Sciatic nerve (tissue), 2 donors: ENCODE data around the gene CDC42BPG. TPM values are rescaled to one million over a fixed set of nuclear protein-coding genes. Genes with fewer than 3 reads are reported as not detected.

Source experiments
- ATAC-seq: fragments of 200-7000 bp; cut with Tn5 transposase; one replicate; pipeline ENCODE4 v1.9.1; 2020; ENCODE audit warnings: mild to moderate bottlenecking, moderate library complexity
- DNase-seq: peaks from one replicate; pipeline ENCODE4 v3.0.0-alpha.2; 2020; ENCODE audit warnings: low spot score
- intact Hi-C: fragments of 100-400 bp; cut with DNase I; formaldehyde crosslinking; loops from one replicate; pipeline ENCODE4 v1.14.2; 2022
- total RNA-seq: library from RNA; stranded (reverse); fragmentation: NEBNext Ultra II Directional; extraction: Animal tissue kit (Norgen Biotek cat#: 25700); gene quantifications from one replicate; pipeline ENCODE4 v1.2.1, GENCODE V29; 2021
- donor health status: DM: no; HTN: no; CAD: no.
- donor health status: DM: no; HTN: no; CAD: no.

Gene CDC42BPG
- total RNA-seq, 1 donor from 2014 or later = 0.58 TPM

DNA sequence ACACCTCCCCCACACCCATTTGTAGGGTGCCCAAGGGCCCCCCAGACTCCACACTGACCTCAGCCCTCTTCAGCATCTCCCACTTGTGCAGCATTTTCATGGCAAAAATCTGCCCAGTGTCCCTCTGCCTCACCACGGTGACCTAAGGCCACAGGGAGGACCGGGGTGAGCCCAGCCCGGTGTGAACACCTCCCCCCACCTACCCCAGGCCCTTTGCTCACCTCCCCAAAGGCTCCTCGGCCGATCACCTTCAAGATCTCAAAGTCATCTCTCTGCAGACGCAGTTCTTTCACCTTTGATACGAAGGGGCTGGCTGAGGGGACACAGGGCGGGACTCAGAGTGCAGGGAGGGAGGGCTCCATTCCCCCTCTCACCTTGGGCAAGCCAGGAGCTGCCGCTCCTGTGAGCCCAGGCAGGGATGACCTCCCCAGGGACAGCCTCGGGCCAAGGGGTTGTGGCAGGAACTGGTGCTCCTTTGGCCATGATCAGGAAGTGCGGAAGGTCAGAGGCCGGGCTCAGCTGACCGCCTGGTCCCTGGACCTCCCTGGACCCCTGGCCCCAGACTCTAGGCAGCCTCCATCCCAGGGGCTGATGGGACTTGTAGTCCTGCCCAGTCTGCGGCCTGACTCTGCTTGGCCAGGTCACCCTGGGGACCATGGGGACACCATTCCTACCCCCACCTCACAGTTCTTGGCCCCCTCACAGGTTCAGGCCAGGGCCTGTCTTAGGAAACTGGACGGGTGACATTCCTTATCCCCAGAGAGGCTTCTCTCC is 2.7 kb downstream of the CDC42BPG start:
- no peak for ATAC-seq
- intact Hi-C loops = no loop called here
- DNase-seq = no peak

DNA sequence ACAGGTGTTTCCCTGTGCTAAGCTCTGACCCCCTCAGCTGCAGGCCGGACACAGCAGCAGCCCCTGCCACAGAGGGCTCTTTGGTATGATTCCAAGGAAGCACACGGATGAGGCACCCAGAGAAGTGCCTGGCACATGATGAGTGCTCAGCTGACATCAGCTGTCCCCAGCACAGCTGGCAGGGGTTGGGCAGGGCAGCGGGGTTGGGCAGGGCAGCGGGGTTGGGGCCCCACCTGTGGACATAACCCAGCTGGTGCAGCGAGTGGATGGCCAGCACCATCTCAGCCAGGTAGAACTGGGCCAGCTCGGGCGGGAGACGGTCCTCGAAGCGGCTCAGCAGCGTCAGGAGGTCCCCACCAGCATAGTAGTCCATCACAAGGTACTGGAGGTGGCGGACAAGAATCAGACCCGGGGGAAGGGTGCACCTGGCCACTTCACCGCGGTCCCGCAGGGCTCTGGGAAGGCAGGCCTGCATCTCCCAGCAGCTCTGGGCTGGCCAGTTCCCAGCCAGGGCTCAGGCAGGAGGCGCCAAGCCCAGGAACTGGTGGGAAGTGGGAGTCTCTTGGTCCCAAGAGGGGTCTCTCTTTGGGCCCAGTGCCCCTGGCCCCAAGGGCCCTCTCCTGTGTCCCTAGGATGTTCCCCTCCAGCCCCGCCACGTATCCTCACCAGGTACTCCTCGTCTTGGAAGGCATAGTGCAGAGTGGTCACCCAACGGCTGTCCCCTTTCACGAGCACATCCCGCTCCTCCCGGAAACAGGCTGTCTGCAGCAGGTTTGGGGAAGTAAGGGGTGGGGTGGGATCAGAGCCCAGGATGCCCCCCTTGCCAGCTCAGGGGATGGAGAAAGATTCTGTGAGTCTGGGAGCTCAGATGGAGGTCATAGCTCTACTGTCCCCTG is 4.3 kb downstream of the CDC42BPG start:
- ATAC-seq (no peak), DNase-seq (no peak)
- intact Hi-C loops = no loop called here

DNA sequence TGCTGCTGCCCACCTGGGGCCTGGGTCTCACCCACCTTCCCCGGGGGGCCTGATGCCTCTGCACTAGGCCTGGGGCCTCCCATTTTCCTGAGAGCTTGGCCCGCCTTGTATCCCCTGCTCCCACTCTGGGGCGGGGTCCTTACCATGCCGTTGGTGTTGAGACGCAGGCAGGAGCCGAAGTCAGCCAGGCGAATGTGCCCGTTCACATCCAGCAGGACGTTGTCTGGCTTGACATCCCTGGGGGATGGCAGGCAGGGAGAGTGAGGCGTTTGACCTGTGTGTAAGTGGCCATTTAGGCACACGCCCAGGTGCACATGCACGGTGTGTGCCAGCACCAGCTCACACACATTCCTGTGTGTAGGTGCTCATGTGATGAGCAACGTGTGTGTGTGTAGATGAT is 5.1 kb downstream of the CDC42BPG start:
- intact Hi-C loops = no loop called here
- DNase-seq = no peak
- no peak for ATAC-seq

DNA sequence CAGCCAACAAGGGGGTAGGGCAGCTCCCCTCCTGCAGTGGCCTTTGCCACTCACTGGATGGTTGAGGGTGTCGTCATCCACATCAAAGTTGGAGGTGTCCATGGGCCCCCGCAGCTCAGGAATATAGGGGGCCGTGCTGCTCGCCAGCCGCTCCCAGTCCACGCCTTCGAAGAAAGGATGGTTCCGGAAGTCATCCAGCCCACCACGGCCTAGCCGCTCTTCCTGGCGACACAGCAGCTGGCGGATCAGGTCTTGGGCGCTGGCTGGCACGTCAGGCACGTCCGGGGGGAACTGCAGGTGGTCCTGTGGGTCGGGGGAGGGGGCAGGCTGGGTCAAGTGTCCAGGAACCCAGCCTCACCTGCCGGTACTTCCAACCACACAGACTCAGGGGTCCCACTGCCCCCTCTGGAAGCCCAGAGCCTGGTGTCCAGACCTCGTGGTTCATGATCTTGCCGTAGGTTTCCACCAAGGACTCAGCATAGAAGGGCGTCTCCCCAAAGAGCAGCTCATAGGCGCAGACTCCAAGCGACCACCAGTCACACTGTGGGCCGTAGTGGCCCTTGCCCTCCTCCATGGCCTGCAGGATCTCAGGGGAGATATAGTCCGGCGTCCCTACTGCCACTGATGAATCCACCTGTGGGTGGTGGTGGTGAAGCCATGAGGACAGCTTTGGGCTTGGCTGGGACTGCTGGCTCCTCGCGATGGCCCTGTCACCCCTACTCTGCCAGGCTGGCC is 5.7 kb downstream of the CDC42BPG start:
- intact Hi-C loops = no loop called here
- no peak for ATAC-seq

DNA sequence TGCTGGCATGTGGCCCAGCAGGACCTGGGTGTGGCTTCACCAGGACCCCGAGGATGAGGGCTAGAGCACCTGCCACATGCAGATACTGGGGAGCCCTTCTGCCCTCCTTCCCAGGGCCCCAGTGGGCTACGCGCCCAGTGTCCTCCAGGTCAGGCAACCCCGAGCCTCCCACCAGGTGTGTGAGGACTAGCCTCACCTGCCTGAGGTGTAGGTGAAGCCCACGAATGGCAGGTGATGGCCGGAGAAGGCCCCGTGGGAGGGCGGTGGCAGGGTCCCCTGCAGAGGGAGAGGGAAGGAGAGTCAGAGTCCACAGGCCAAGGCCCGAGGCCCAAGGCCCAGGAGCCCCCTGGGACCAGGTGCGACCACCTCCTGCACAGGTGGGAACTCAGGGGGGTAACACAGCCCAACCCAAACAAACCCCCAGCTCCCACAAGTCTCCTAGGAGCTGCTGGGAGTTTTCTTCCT is 6.5 kb downstream of the CDC42BPG start:
- ATAC-seq (no peak), DNase-seq (no peak)
- intact Hi-C loops = no loop called here

More for the DNA sequence above, 5.7 kb downstream of the CDC42BPG start:
- DNase-seq = no peak

DNA sequence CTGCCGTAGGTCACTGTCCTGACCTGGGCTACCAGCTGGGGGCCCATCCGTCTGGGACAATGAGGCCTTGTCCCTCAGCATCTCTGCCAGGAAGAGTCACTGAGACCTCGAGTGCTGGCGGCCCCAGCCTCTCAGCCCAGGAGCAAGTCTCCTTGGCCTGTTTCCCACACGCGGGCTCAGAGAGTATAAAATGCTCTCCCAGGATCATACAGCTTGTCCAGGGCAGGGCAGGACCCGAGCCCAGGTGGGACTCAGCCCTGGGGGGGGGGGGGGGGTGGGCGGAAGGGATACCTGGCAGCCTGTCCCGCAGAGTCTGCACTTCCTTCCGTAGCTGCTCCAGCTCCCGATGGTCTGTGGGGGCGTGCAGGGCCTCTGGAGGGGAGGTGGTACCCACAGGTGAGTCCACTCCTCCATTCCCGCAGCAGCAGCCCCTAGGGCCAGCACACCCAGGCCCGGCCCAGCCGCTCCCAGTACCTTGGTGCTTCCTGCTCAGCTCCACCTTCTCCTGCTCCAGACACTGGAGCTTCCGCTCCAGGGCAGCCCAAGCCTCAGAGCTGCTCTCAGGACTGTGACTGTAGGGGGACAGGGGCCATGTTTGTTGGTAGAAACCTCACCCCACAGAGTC is 7.9 kb downstream of the CDC42BPG start:
- ATAC-seq = no peak
- intact Hi-C loops = no loop called here
- no peak for DNase-seq

DNA sequence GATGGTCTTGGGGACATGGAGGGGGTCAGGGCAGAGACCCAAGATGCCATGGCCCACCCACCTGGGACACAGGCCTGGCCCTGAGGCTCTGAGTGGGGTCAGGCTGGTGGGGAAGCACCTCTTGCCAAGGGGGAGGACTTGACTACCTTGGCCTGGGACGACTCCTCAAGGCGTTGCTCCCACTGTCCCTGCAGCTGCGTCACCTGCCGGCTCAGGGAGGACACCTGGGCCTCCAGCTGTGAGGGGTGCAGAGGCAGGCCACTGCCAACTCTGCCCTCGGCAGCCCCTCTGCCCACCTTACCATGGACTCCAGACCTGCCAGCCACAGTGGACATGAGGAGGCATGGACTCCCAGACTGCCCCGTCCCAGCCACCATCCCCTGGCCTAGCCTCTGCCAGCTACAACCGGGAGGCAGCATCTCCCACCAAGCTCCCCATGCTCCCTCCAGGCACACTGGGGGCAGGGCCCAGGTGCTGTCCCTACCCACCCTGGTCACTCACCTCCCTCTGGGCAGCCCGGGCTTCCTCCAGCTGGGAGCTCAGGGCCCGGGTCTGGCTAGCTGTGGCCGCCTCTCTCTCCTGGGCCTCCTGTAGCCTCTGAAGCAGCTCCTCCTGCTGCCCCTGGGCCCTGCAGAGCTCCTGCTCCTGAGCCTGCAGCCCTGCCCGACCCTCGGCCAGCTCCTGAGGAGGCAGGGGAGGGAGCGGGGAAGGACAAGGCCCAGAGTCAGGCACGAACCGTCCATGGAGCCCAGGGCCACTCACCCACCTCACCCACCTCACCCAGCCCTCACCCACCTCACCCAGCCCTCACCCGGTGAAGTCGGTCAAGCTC is 8.6 kb downstream of the CDC42BPG start:
- DNase-seq = no peak
- intact Hi-C loops = no loop called here
- no peak for ATAC-seq

DNA sequence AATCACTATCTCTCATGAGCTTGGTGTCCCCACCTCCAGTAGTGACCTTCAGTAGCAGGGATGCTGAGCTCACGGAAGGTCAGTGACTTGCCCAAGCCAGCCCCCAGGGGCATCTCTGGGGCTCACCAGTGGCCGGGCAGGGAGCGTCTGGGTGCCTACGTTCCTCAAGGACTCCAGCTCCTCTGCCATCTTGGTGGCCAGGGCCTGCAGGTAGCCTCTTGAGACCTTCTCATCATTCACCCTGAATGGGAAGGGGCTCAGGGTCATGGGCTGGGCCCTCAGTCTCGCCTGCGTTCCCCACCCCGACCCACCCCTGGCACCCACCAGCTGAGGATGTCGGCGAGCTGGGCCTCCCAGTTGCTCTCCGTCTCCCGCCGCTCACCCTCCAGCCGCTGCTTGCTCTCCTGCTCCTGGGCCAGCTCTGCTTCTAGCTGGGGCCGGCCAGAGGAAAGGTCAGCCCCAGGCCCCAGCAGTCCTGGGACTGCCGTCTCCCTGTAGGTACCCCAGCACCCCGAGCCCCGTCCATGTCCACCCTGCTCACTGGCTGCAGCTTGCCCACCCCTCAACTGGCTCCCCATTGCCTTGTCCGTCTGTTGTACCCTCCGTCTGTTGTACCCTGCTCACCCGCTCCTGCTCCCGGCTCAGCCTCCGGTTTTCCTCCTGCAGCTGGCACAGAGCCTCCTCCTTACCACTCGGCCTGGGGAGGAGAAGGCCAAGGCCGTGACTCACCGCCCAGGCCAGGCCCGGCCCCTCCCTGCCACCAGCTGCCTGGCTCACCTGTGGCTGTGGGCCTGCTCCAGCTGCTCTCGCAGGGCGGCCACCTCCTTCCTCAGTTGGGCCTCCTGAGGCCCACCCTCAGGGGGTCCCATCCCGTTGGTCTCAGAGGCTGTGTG is 9.5 kb downstream of the CDC42BPG start:
- ATAC-seq (no peak), DNase-seq (no peak)
- intact Hi-C loops = no loop called here

DNA sequence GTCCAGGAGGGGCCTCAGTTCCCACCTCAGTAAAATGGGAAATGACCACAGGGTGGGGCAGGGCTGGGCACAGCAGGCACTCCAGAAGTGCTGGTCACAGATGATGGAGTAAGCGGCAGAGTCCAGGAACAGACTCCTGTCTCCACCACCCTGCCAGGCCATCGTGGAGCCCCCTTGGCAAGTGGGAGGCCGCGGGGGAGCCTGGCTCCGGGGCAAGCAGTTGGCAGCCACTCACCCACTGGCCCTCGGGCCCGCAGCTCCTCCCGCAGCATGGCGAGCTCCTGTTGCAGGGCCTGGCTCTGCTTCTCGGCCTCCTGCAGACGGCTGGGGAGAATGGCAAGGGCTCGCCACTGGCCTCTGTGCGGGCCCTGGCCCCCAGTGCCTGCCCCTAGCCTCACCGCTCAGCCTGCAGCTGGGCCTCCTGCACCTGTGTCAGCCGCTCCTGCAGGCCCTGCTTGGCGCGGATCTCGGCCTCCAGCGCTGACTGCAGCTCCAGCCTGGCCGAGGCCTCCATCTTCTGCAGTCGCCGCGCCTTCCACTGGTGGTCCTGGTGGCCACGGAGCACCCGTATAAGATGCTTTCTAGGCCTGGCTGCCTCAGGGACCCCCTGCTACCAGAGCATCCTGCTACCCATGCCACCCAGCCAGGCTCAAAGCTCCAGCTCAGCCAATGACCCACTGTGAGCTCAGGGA is 10.3 kb downstream of the CDC42BPG start:
- intact Hi-C loops = no loop called here
- ATAC-seq = no peak
- DNase-seq = no peak

GRCh38 chr11:64833509-64833908 is 10.9 kb downstream of the CDC42BPG start:
- intact Hi-C loops = no loop called here
- no peak for ATAC-seq
- no peak for DNase-seq

DNA sequence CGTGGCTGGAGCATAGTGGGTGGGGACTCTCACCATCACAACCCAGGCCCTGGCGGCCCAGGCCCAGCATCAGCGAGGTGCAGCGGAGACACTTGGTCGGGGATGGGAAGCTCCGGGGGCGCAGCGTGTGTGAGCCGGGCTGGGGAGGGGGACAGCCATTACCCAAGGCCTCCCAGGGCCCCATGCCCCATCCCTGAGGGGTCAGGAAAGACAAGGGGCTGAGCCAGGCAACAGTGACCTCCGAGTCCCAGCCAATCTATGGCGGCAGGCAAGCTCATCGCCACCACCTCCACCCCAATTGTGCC is 11.3 kb downstream of the CDC42BPG start:
- ATAC-seq = no peak
- no peak for DNase-seq
- intact Hi-C loops = no loop called here

- ATAC-seq = no peak
- intact Hi-C loops = no loop called here
- DNase-seq = no peak
These were observed 11.8 kb downstream of the CDC42BPG start for GRCh38 chr11:64832467-64833197.

DNA sequence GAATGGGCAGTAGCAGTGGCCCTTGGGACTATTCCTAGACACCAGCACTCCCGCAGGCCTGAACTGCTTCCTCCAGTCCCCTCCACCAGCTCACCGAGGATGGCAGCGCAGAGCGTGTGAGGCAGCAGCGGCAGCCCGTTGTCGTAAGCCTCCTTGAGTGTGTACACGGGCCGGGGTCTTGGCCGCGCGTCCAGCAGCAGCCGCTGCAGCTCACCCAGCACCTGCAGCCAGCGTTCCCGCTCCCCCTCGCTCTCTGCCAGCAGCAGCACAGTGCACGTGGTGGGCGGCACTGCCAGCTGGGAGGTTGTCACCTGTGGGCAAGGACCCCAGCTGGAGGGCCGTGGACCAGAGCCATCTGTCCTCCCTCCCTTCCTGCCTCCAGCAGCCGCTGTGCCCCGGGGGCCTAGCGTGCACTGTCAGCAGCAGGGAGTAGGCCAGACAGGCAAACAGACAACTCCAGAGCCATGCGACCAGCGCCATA is 13.0 kb downstream of the CDC42BPG start:
- DNase-seq (no peak), ATAC-seq (no peak)
- intact Hi-C loops = no loop called here

GRCh38 chr11:64829536-64830251 is 14.8 kb downstream of the CDC42BPG start:
- intact Hi-C loops = no loop called here
- no peak for ATAC-seq
- no peak for DNase-seq

- no peak for ATAC-seq
These were observed 17.0 kb downstream of the CDC42BPG start for GRCh38 chr11:64827451-64827839.

More at GRCh38 chr11:64827451-64827839, 17.0 kb downstream of the CDC42BPG start:
- intact Hi-C loops = no loop called here
- no peak for DNase-seq
